ENCODE results near the gene SCP2. TPM values are rescaled to one million over a fixed set of nuclear protein-coding genes. Genes with fewer than 3 reads are reported as not detected.
A peak's percentile ranks its signal among the peaks of the same experiment; 100 is the strongest.

Gene SCP2
- total RNA-seq, 6 experiments from 2014 or later = 207 to 885 (median 634) TPM

GRCh38 chr1:53051676-53052075, 124.6 kb downstream of the SCP2 start:
- Histone ChIP-seq H3K27ac (no peak overlapping the region), H3K36me3 (peaks cover 0 to 67% (median 29%) of the 10 kb centered on the region in 4 donors), H3K4me1 (peaks cover 0 to 6% (median 1%) of the 10 kb centered on the region in 4 donors), H3K27me3 (no peaks in the 10 kb centered on the region), H3K9me3 (no peaks in the 10 kb centered on the region), H3K4me3 (no peak overlapping the region)
- intact Hi-C loops (cut with DNase I) = no loop called here
- DNase-seq = no peak
- no peak for ATAC-seq
- TF ChIP-seq POLR2A (IDR thresholded peaks at IDR 0.05) (no peak), CTCF (IDR thresholded peaks at IDR 0.05) (no peak)
- WGBS (ENCODE audit: insufficient coverage, low coverage, low lambda C conversion rate, missing lambda C conversion rate) = 19% methylated on average over 1 of the region's 1 CpG

- DNase-seq (no peak), ATAC-seq (no peak)
- H3K27ac ChIP-seq = no peak overlapping the region
- H3K4me1 ChIP-seq = peaks cover 0 to 4% (median under 1%) of the 10 kb centered on the region in 4 donors
- H3K36me3 ChIP-seq = peaks cover 0 to 15% (median 2%) of the 10 kb centered on the region in 4 donors
- H3K4me3 ChIP-seq = no peak overlapping the region
- H3K9me3 ChIP-seq = no peaks in the 10 kb centered on the region
- 58% methylated on average over 2 of the region's 2 CpGs for WGBS (ENCODE audit: insufficient coverage, low coverage, low lambda C conversion rate, missing lambda C conversion rate)
- peaks cover 0 to under 1% of the 10 kb centered on the region in 2 donors for H3K27me3 ChIP-seq
- intact Hi-C loops (cut with DNase I) = no loop called here
- TF ChIP-seq CTCF (IDR thresholded peaks at IDR 0.05) (no peak), POLR2A (IDR thresholded peaks at IDR 0.05) (no peak)
Measured at GRCh38 chr1:53057127-53057526, 130.1 kb downstream of the SCP2 start.

- no peak for TF ChIP-seq CTCF (IDR thresholded peaks at IDR 0.05)
- TF ChIP-seq POLR2A (IDR thresholded peaks at IDR 0.05) = no peak
- Histone ChIP-seq H3K27ac (no peak overlapping the region), H3K9me3 (no peaks in the 10 kb centered on the region), H3K4me1 (peaks cover 0 to 5% (median 2%) of the 10 kb centered on the region in 4 donors), H3K27me3 (peaks cover 0 to 3% of the 10 kb centered on the region in 2 donors), H3K36me3 (no peaks in the 10 kb centered on the region), H3K4me3 (no peak overlapping the region)
- no peak for DNase-seq
- intact Hi-C loops (cut with DNase I) = no loop called here
- no peak for ATAC-seq
- WGBS (ENCODE audit: insufficient coverage, low coverage, low lambda C conversion rate, missing lambda C conversion rate) = 25% methylated on average over 1 of the region's 1 CpG
Measured at GRCh38 chr1:53060579-53060978, 133.5 kb downstream of the SCP2 start.

- TF ChIP-seq CTCF (IDR thresholded peaks at IDR 0.05) = no peak
- no peak for TF ChIP-seq POLR2A (IDR thresholded peaks at IDR 0.05)
- ATAC-seq (peak in 1 of 4 donors; percentile 9), DNase-seq (no peak)
- H3K4me1 ChIP-seq = peaks cover 0 to 5% (median 2%) of the 10 kb centered on the region in 4 donors
- H3K27ac ChIP-seq = no peak overlapping the region
- 60% methylated on average over 5 of the region's 19 CpGs for WGBS (ENCODE audit: insufficient coverage, low coverage, low lambda C conversion rate, missing lambda C conversion rate)
- H3K36me3 ChIP-seq = no peaks in the 10 kb centered on the region
- H3K9me3 ChIP-seq = no peaks in the 10 kb centered on the region
- intact Hi-C loops (cut with DNase I) = no loop called here
- H3K27me3 ChIP-seq = peaks cover 0 to 3% of the 10 kb centered on the region in 2 donors
- H3K4me3 ChIP-seq = peak overlapping the region in 2 of 3 donors; percentile 44 to 45
Measured at GRCh38 chr1:53061123-53061858, 134.2 kb downstream of the SCP2 start.

Measured in right lobe of liver (tissue), 6 donors.